ENCODE measurements around the gene AEN. TPM values are rescaled to one million over a fixed set of nuclear protein-coding genes. Genes with fewer than 3 reads are reported as not detected.

The AEN gene
- total RNA-seq, 2 donors from 2014 or later, result 64.7 to 76.4 TPM

DNA sequence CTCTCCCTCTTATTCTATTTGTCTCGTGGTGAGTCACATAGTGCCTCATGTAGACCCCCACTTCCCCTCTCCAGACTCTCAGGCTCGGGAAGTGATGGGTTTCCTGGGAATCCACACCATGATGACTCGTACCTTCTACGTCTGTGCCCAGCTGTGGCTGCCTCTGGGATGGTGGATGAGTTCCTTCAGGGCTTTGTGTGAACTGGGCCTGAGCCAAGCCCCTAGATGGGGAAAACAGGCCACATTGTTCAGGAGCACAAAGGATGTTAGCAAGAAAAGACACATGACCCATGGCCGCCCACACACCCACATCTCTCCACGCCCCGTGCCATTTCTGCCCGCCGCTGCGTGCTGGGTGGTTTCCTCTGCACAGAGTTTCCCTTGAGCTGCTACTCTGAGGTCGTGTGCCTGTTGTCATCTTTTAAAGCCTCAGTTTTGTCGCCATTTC, 28.2 kb downstream of the AEN start:
- Mint-ChIP-seq H3K4me1 (no peaks in the 10 kb centered on the region), H3K27ac (no peak overlapping the region), H3K36me3 (ENCODE audit: low read depth) (no peaks in the 10 kb centered on the region), H3K4me3 (no peak overlapping the region), H3K27me3 (ENCODE audit: insufficient read depth) (no peaks in the 10 kb centered on the region), H3K9me3 (no peaks in the 10 kb centered on the region)
- Histone ChIP-seq H3K9me3 (ENCODE audit: control insufficient read depth, low read length) (no peaks in the 10 kb centered on the region), H3K4me3 (ENCODE audit: low read length) (no peak overlapping the region), H3K9ac (ENCODE audit: extremely low read depth, low read length, poor library complexity, severe bottlenecking) (no peak overlapping the region), H3K27ac (ENCODE audit: low read depth, low read length) (no peak overlapping the region), H3K4me1 (ENCODE audit: control insufficient read depth, insufficient read depth, low read length) (no peaks in the 10 kb centered on the region), H3K27me3 (ENCODE audit: control insufficient read depth, insufficient read depth, low read length, poor library complexity, severe bottlenecking) (no peaks in the 10 kb centered on the region), H3K36me3 (ENCODE audit: control insufficient read depth, insufficient read depth, low read length) (peaks cover 7% of the 10 kb centered on the region)
- no peak for DNase-seq
- WGBS, 2 experiments (ENCODE audit: insufficient coverage in 1 of 2, insufficient read length in 1 of 2), result 83 to 89% methylated on average over 7 to 12 of the region's 12 CpGs
- TF ChIP-seq, protein P1, sequence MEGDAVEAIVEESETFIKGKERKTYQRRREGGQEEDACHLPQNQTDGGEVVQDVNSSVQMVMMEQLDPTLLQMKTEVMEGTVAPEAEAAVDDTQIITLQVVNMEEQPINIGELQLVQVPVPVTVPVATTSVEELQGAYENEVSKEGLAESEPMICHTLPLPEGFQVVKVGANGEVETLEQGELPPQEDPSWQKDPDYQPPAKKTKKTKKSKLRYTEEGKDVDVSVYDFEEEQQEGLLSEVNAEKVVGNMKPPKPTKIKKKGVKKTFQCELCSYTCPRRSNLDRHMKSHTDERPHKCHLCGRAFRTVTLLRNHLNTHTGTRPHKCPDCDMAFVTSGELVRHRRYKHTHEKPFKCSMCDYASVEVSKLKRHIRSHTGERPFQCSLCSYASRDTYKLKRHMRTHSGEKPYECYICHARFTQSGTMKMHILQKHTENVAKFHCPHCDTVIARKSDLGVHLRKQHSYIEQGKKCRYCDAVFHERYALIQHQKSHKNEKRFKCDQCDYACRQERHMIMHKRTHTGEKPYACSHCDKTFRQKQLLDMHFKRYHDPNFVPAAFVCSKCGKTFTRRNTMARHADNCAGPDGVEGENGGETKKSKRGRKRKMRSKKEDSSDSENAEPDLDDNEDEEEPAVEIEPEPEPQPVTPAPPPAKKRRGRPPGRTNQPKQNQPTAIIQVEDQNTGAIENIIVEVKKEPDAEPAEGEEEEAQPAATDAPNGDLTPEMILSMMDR (conservative IDR thresholded peaks at IDR 0.05), result no peak

DNA sequence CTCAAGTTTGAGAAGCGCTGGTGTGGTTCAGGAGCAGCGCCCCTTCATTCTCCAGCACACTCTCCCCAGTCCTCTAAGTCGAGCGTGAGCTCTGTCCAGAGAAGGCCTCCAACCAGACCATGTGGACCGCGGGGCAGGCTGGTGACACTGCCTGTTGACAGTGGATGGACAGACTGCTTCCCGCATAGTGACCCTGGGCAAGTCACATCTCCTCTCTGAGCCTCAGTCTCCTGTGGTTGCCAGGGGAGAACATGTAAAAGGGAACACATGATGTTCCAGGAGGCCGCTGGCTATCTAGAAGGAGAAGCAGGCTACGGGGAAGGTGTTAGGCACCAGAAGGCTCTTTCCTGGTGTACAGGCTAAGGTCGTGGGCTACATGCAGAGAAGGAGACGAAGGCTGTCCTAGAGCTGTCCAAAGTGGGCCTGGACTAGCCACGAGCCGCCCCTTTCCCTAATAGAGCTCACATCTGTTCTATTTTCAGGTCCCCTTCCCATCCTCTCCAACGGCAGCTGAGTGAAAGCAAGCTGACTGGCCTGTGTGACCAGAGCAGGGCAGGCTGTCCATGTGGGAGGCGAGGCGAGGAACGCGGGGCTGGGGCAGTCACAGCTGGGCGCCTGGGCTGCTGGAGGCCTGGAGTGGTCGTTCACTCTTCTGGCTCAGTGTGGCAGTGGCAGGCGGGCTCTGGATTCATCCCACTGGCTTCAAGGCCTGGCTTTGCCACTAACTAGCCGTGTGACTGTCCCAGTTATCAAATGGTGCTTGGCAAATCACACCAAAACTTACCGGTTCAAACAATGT, 28.8 kb downstream of the AEN start:
- Histone ChIP-seq H3K9me3 (ENCODE audit: control insufficient read depth, low read length) (no peaks in the 10 kb centered on the region), H3K4me3 (ENCODE audit: low read length) (no peak overlapping the region), H3K4me1 (ENCODE audit: control insufficient read depth, insufficient read depth, low read length) (no peaks in the 10 kb centered on the region), H3K9ac (ENCODE audit: extremely low read depth, low read length, poor library complexity, severe bottlenecking) (no peak overlapping the region), H3K36me3 (ENCODE audit: control insufficient read depth, insufficient read depth, low read length) (peaks cover 7% of the 10 kb centered on the region), H3K27ac (ENCODE audit: low read depth, low read length) (no peak overlapping the region), H3K27me3 (ENCODE audit: control insufficient read depth, insufficient read depth, low read length, poor library complexity, severe bottlenecking) (no peaks in the 10 kb centered on the region)
- H3K4me1 Mint-ChIP-seq, result no peaks in the 10 kb centered on the region
- H3K27ac Mint-ChIP-seq, result no peak overlapping the region
- 87 to 89% methylated on average over 14 to 23 of the region's 23 CpGs for whole genome bisulfite sequencing, 2 experiments (ENCODE audit: insufficient coverage in 1 of 2, insufficient read length in 1 of 2)
- TF ChIP-seq, protein P1 (conservative IDR thresholded peaks at IDR 0.05), result no peak
- H3K4me3 Mint-ChIP-seq, result no peak overlapping the region
- H3K27me3 Mint-ChIP-seq (ENCODE audit: insufficient read depth), result no peaks in the 10 kb centered on the region
- H3K36me3 Mint-ChIP-seq (ENCODE audit: low read depth), result no peaks in the 10 kb centered on the region
- no peak for DNase-seq
- no peaks in the 10 kb centered on the region for H3K9me3 Mint-ChIP-seq

DNA sequence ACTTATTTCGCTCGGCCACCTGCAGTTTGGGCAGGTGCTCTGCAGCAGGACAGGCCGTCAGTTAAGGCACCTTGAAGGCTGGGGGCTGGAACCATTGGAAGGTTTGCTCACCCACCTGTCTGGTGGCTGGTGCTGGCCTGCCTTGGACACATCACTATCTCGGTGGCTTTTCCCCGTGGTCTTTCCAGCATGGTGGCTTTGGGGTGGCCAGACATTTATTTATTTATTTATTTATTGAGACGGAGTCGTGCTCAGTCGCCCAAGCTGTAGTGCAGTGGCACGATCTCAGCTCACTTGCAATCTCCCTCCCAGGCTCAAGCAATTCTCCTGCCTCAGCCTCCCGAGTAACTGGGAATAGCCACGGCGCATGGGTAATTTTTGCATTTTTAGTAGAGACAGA, 29.4 kb downstream of the AEN start:
- H3K4me3 Mint-ChIP-seq, result no peak overlapping the region
- Histone ChIP-seq H3K27me3 (ENCODE audit: control insufficient read depth, insufficient read depth, low read length, poor library complexity, severe bottlenecking) (no peaks in the 10 kb centered on the region), H3K36me3 (ENCODE audit: control insufficient read depth, insufficient read depth, low read length) (peaks cover 7% of the 10 kb centered on the region), H3K4me3 (ENCODE audit: low read length) (no peak overlapping the region), H3K9ac (ENCODE audit: extremely low read depth, low read length, poor library complexity, severe bottlenecking) (no peak overlapping the region), H3K9me3 (ENCODE audit: control insufficient read depth, low read length) (no peaks in the 10 kb centered on the region), H3K27ac (ENCODE audit: low read depth, low read length) (no peak overlapping the region), H3K4me1 (ENCODE audit: control insufficient read depth, insufficient read depth, low read length) (no peaks in the 10 kb centered on the region)
- H3K36me3 Mint-ChIP-seq (ENCODE audit: low read depth), result no peaks in the 10 kb centered on the region
- H3K27me3 Mint-ChIP-seq (ENCODE audit: insufficient read depth), result no peaks in the 10 kb centered on the region
- TF ChIP-seq, protein P1 (conservative IDR thresholded peaks at IDR 0.05), result peak; percentile 25
- 94 to 98% methylated on average over 12 of the region's 12 CpGs for WGBS, 2 experiments (ENCODE audit: insufficient coverage in 1 of 2, insufficient read length in 1 of 2)
- H3K9me3 Mint-ChIP-seq, result no peaks in the 10 kb centered on the region
- no peak overlapping the region for H3K27ac Mint-ChIP-seq
- DNase-seq, result no peak
- no peaks in the 10 kb centered on the region for H3K4me1 Mint-ChIP-seq
